Activated CD8-positive, alpha-beta memory T cell treated with anti-CD3 and anti-CD28 coated beads for 48 hours (primary cell): ENCODE data around the gene TBRG4.
"Not testable (repeated sequence)": the region's sequence is repeated elsewhere in the genome, so short reads cannot be mapped to it uniquely, and the experiment has no call there.

ENCODE experiments used
- DNase-seq, 3 experiments: peaks; one replicate each; pipeline ENCODE4 v3.0.0-alpha.2; 2020; ENCODE audit warnings: low read depth in 2 of 3, low spot score in 2 of 3

Gene TBRG4

GRCh38 chr7:45111298-45112223 lies at the start of gene TBRG4:
Gene TBRG4, minus strand, starts transcription at chr7:45111697. Its CDS starts 2,460 bp downstream, at chr7:45109237.
- DNase-seq, result peak; percentile 85 to 92 (median 85)

GRCh38 chr7:45161138-45161537 lies 49.6 kb upstream of the TBRG4 start:
- DNase-seq, result no peak

GRCh38 chr7:45160417-45160881 lies 49.0 kb upstream of the TBRG4 start:
- no peak for DNase-seq

- no peak for DNase-seq
These were observed 47.8 kb upstream of the TBRG4 start for GRCh38 chr7:45159296-45159695.

- no peak for DNase-seq
These were observed 47.0 kb upstream of the TBRG4 start for GRCh38 chr7:45158471-45158870.

- no peak for DNase-seq
These were observed 46.3 kb upstream of the TBRG4 start, which contains the start of gene RAMP3 for GRCh38 chr7:45157653-45158401. Gene RAMP3, plus strand, starts transcription at chr7:45157791. Its CDS starts 38 bp downstream, at chr7:45157829.

- DNase-seq, result no peak
These were observed 45.8 kb upstream of the TBRG4 start for GRCh38 chr7:45157286-45157652.

GRCh38 chr7:45156516-45157272 lies 45.2 kb upstream of the TBRG4 start:
- no peak for DNase-seq

GRCh38 chr7:45155941-45156340 lies 44.4 kb upstream of the TBRG4 start:
- DNase-seq, result no peak

- no peak for DNase-seq
These were observed 43.9 kb upstream of the TBRG4 start for GRCh38 chr7:45155357-45155900.

- not testable (repeated sequence) for DNase-seq
These were observed 42.4 kb upstream of the TBRG4 start for GRCh38 chr7:45153861-45154260.

- DNase-seq, result no peak
These were observed 41.7 kb upstream of the TBRG4 start for GRCh38 chr7:45153233-45153632.

GRCh38 chr7:45151967-45152366 lies 40.5 kb upstream of the TBRG4 start:
- DNase-seq, result no peak

GRCh38 chr7:45151131-45151684 lies 39.7 kb upstream of the TBRG4 start:
- DNase-seq, result no peak

GRCh38 chr7:45150199-45150598 lies 38.7 kb upstream of the TBRG4 start:
- DNase-seq, result no peak

GRCh38 chr7:45149606-45150005 lies 38.1 kb upstream of the TBRG4 start:
- no peak for DNase-seq

- no peak for DNase-seq
These were observed 37.1 kb upstream of the TBRG4 start for GRCh38 chr7:45148653-45148973.

GRCh38 chr7:45147858-45148652 lies 36.6 kb upstream of the TBRG4 start:
- DNase-seq, result no peak

GRCh38 chr7:45146531-45147379 lies 35.3 kb upstream of the TBRG4 start:
- no peak for DNase-seq
